Mesodermal cell (in vitro differentiated cells): Measurements from ENCODE around the gene LRRC46.

Source experiments
- H3K27ac ChIP-seq: 2 replicates; pipeline ENCODE4 v1.7.0; 2013; ENCODE audit warnings: mild to moderate bottlenecking, low read depth, low read length, moderate library complexity; ENCODE audit not compliant: severe bottlenecking
- H3K36me3 ChIP-seq: 2 replicates; pipeline ENCODE4 v1.7.1; 2013; ENCODE audit warnings: mild to moderate bottlenecking, low read length, moderate library complexity; ENCODE audit not compliant: control insufficient read depth, insufficient read depth
- H3K4me1 ChIP-seq: one replicate; pipeline ENCODE4 v1.7.1; 2013; ENCODE audit warnings: mild to moderate bottlenecking, low read length; ENCODE audit not compliant: insufficient read depth, control insufficient read depth, poor library complexity, severe bottlenecking
- H3K4me3 ChIP-seq: 2 replicates; pipeline ENCODE4 v1.7.0; 2013; ENCODE audit warnings: low read length, control low read depth, mild to moderate bottlenecking; ENCODE audit not compliant: insufficient read depth, poor library complexity, severe bottlenecking; ENCODE audit errors: extremely low read depth
- H3K9me3 ChIP-seq: 2 replicates; pipeline ENCODE4 v1.7.1; 2013; ENCODE audit warnings: mild to moderate bottlenecking, low read length, moderate library complexity; ENCODE audit not compliant: control insufficient read depth
- WGBS, 2 experiments: methylation state at CpG; one replicate each; pipeline ENCODE4 v1.1.5; 2013; ENCODE audit warnings: missing lambda C conversion rate in 2 of 2; ENCODE audit not compliant: insufficient coverage in 2 of 2; 5-methylcytosine and 5-hydroxymethylcytosine counted together

LRRC46 gene

DNA sequence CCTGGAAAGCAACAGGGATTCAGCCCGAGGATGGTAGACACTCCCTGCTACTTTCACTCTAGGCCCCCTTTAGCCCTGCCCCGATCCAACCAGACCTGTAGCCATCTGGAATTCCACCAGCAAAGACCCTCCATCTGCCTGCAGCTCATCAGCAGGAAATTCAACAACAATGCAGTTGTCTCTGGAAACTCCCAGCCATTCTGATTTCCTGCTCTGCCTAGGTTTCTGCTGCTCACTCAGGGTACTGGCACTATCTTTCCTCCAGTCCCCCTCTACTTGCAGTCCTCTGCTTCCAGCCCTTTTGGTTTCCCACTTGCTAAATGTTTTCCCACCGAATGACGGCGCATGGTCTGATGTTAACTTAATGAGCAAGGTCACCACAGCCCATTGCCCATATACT lies 22.1 kb downstream of the LRRC46 start:
- H3K4me1 ChIP-seq: peaks cover 50% of the 10 kb centered on the region
- H3K9me3 ChIP-seq: no peaks in the 10 kb centered on the region
- H3K36me3 ChIP-seq: no peaks in the 10 kb centered on the region
- H3K4me3 ChIP-seq: peak overlapping the region; percentile 30
- H3K27ac ChIP-seq: no peak overlapping the region
- 55 to 62% methylated on average over 4 to 5 of the region's 5 CpGs for WGBS, 2 experiments

GRCh38 chr17:47855737-47856136 lies 24.3 kb downstream of the LRRC46 start:
- no peaks in the 10 kb centered on the region for H3K9me3 ChIP-seq
- WGBS, 2 experiments: 35 to 50% methylated on average over 1 to 2 of the region's 3 CpGs
- peak overlapping the region; percentile 29 for H3K27ac ChIP-seq
- H3K4me3 ChIP-seq: peak overlapping the region; percentile 30
- H3K36me3 ChIP-seq: no peaks in the 10 kb centered on the region
- peaks cover 50% of the 10 kb centered on the region for H3K4me1 ChIP-seq

DNA sequence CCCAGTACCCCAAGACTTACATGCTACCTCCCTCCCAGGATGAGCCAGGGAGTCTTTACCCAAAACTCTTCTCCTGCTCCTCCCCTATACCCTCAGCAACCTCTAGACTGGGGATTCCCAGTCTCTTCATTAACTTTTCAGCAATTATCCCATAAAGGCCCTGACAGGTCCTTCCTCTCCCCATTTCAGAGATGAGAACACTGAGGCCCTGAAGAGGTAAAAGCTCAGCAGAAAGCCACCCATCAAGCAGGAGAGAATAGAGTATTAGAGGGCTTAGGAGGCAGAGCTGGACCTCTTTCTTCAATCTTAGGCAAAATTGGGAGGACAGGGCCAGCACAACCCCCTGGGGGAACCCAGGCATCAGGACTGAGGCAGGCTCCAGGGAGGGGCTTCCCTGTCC lies 25.4 kb downstream of the LRRC46 start:
- Histone ChIP-seq H3K9me3 (no peaks in the 10 kb centered on the region), H3K36me3 (no peaks in the 10 kb centered on the region), H3K4me3 (no peak overlapping the region), H3K4me1 (peaks cover 47% of the 10 kb centered on the region), H3K27ac (no peak overlapping the region)

- WGBS, 2 experiments: 46 to 50% methylated on average over 9 to 12 of the region's 16 CpGs
- no peaks in the 10 kb centered on the region for H3K9me3 ChIP-seq
- H3K36me3 ChIP-seq: no peaks in the 10 kb centered on the region
- no peak overlapping the region for H3K27ac ChIP-seq
- no peak overlapping the region for H3K4me3 ChIP-seq
- H3K4me1 ChIP-seq: peaks cover 44% of the 10 kb centered on the region
Measured at GRCh38 chr17:47857551-47858455, 26.3 kb downstream of the LRRC46 start.

DNA sequence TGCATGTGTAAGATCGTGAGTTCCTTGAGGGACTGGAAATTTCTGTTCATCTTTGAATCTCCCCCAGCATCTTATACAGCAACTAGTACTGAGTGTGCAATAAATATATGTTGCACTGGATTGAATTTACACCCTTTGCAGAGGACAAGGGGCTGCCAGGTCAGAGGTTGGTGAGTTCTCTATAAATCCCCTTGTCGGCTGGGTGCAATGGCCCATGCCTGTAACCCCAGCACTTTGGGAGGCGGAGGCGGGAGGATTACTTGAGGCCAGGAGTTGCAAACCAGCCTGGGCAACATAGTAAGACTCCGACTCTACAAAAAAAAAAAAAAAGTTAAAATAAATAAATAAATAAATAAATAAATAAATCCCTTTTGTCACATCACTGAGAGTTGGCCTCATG lies 28.9 kb downstream of the LRRC46 start:
- Histone ChIP-seq H3K27ac (no peak overlapping the region), H3K36me3 (no peaks in the 10 kb centered on the region), H3K4me1 (peaks cover 39% of the 10 kb centered on the region), H3K4me3 (no peak overlapping the region), H3K9me3 (no peaks in the 10 kb centered on the region)
- WGBS, 2 experiments: 89 to 100% methylated on average over 1 to 2 of the region's 5 CpGs

GRCh38 chr17:47862621-47863440 lies 31.4 kb downstream of the LRRC46 start:
- no peaks in the 10 kb centered on the region for H3K9me3 ChIP-seq
- peaks cover 30% of the 10 kb centered on the region for H3K4me1 ChIP-seq
- H3K4me3 ChIP-seq: no peak overlapping the region
- H3K27ac ChIP-seq: peak overlapping the region; percentile 71
- H3K36me3 ChIP-seq: no peaks in the 10 kb centered on the region
- WGBS, 2 experiments: 91 to 94% methylated on average over 6 to 7 of the region's 7 CpGs

DNA sequence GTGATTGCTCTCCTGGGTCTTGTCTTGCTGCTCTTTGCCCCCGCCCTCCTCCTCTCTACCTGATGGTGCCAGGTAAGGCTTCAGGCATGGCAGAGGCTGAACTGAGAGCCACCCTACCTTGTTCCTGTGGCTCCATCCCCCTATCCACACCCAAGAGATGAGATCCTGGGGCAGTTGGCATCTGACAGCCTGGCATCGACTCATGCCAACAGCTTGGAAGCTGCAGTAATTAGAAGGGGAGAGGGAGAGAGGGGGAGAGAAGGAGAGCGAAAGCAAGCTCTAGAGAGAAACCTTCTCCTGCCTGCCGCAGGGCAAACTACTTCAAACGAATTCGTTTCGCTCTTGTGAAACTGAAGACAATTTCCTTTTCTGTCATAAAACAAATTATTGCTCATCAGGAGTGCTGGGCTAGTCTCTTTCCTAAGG lies 33.3 kb downstream of the LRRC46 start:
- Histone ChIP-seq H3K4me3 (no peak overlapping the region), H3K36me3 (no peaks in the 10 kb centered on the region), H3K9me3 (no peaks in the 10 kb centered on the region), H3K4me1 (peaks cover 33% of the 10 kb centered on the region), H3K27ac (no peak overlapping the region)
- 92 to 93% methylated on average over 2 to 6 of the region's 7 CpGs for WGBS, 2 experiments

GRCh38 chr17:47866941-47867340 lies 35.5 kb downstream of the LRRC46 start:
- 90% methylated on average over 20 of the region's 20 CpGs for WGBS, 2 experiments
- peak overlapping the region; percentile 10 for H3K27ac ChIP-seq
- H3K4me1 ChIP-seq: peaks cover 39% of the 10 kb centered on the region
- H3K9me3 ChIP-seq: no peaks in the 10 kb centered on the region
- no peak overlapping the region for H3K4me3 ChIP-seq
- no peaks in the 10 kb centered on the region for H3K36me3 ChIP-seq

DNA sequence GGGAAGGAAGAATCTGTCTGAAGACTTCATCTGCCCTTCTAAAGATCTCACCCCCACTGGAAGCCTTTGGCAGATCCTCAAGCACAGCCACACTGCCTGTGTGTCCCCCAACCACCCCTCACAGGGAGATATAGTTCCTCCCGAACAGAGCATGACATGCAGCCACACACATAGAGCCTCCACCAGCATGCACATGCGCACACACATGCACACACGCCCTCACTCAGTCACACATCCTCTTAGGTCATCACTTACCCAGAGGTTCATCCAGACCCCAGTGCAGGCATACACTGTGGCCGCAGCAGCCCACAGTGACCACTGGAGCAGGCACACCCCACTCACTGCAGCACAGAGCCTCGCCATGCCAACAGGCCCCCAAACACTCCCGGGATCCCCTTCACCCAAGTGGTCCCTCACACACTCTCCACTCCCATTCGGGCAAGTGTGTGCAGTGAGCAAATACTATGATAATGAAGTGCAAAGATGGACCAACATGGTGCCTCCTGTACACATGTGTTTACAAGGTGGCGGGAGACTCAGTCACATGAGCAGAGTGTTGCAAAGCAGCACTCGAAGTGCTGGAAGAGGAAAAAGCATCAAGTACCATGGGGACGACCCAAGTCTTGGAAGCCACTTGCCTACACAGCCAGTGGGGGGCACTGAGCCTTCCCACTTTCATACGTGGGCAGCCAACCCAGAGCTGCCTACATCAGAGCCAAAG lies 36.5 kb downstream of the LRRC46 start:
- Histone ChIP-seq H3K9me3 (no peaks in the 10 kb centered on the region), H3K36me3 (no peaks in the 10 kb centered on the region), H3K27ac (no peak overlapping the region), H3K4me1 (peaks cover 43% of the 10 kb centered on the region), H3K4me3 (no peak overlapping the region)
- WGBS, 2 experiments: 95 to 96% methylated on average over 5 to 9 of the region's 11 CpGs

DNA sequence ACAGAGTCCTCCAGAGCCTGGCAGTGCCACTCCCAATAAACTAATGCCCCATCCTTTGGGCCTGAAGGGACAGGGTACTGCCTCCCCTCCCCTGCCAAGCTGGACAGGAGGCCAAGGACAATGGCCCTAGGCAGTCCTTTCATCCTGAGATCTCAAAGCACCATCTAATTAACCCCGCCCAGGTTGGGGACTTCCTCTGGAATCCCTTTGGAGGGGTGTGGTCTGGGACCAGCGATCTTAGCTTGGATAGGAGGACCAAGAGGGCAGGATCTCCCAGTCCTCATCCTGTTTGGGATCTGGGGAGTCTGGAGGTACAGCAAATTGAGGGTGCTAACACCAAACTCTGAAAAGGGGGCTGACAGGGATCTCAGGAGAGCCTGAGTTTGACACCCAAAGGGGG lies 37.6 kb downstream of the LRRC46 start:
- Histone ChIP-seq H3K36me3 (no peaks in the 10 kb centered on the region), H3K4me3 (no peak overlapping the region), H3K27ac (no peak overlapping the region), H3K4me1 (peaks cover 47% of the 10 kb centered on the region), H3K9me3 (no peaks in the 10 kb centered on the region)
- 33% methylated on average over 2 of the region's 2 CpGs; no CpG with 5 or more reads in 1 of the 2 experiments for WGBS, 2 experiments
